Uterus (tissue), 2 donors: ENCODE results near the gene TASP1.

Experiments
- CTCF ChIP-seq, 4 experiments: fragments of 200-600 bp in 2 of 4; fragments of 450-650 bp in 2 of 4; sonication (generic) in 2 of 4; IDR thresholded peaks; one replicate each; pipeline ENCODE4 v1.5.1; 2016 to 2019; ENCODE audit warnings: antibody characterized with exemption in 4 of 4, mild to moderate bottlenecking in 2 of 4, moderate library complexity in 1 of 4
- POLR2A ChIP-seq, 2 donors: fragments of 450-650 bp; IDR thresholded peaks; one replicate each; pipeline ENCODE4 v1.6.1; 2016; ENCODE audit warnings: antibody characterized with exemption in 2 of 2, mild to moderate bottlenecking in 1 of 2, moderate library complexity in 1 of 2

- TF ChIP-seq POLR2A (IDR thresholded peaks at IDR 0.05), result no peak
- no peak for TF ChIP-seq CTCF (IDR thresholded peaks at IDR 0.05)
Observed at GRCh38 chr20:13586133-13586532, 52.6 kb downstream of the TASP1 start.
